ENCODE measurements around the gene CCM2. TPM values are rescaled to one million over a fixed set of nuclear protein-coding genes. Genes with fewer than 3 reads are reported as not detected.

Gene CCM2
- total and polyA plus RNA-seq, 10 donors = 67.8 to 108 (median 83.8) TPM

- no peak overlapping the region for H3K27ac ChIP-seq
- peaks cover 4 to 17% (median 9%) of the 10 kb centered on the region in 6 donors for H3K4me1 ChIP-seq
- H3K9me3 ChIP-seq = peaks cover 0 to 5% (median 0%) of the 10 kb centered on the region in 8 donors
- no peaks in the 10 kb centered on the region for H3K36me3 ChIP-seq
- H3K4me3 ChIP-seq = no peak overlapping the region
- TF ChIP-seq POLR2A (IDR thresholded peaks at IDR 0.05) (no peak), POLR2AphosphoS5 (IDR thresholded peaks at IDR 0.05) (no peak), CTCF (IDR thresholded peaks at IDR 0.05 in 8 of 11, conservative IDR thresholded peaks at IDR 0.05 in 3 of 11) (no peak)
- DNase-seq = no peak
- intact Hi-C loops (cut with DNase I; ENCODE audit: low total_unique reads) = loop anchor here (10.0 kb wide), 1 partner anchor 115 kb away; the partner anchor contains the start of gene CCM2
- 90 to 97% (median 92%) methylated on average over 3 of the region's 3 CpGs for WGBS, 5 donors
- H3K27me3 ChIP-seq (replicated peaks in 1 of 7) = no peaks in the 10 kb centered on the region
These were observed 119.5 kb downstream of the CCM2 start for GRCh38 chr7:45119550-45119949.

GRCh38 chr7:45122975-45123860, 123.2 kb downstream of the CCM2 start:
- peaks cover 0 to 5% (median 0%) of the 10 kb centered on the region in 8 donors for H3K9me3 ChIP-seq

DNA sequence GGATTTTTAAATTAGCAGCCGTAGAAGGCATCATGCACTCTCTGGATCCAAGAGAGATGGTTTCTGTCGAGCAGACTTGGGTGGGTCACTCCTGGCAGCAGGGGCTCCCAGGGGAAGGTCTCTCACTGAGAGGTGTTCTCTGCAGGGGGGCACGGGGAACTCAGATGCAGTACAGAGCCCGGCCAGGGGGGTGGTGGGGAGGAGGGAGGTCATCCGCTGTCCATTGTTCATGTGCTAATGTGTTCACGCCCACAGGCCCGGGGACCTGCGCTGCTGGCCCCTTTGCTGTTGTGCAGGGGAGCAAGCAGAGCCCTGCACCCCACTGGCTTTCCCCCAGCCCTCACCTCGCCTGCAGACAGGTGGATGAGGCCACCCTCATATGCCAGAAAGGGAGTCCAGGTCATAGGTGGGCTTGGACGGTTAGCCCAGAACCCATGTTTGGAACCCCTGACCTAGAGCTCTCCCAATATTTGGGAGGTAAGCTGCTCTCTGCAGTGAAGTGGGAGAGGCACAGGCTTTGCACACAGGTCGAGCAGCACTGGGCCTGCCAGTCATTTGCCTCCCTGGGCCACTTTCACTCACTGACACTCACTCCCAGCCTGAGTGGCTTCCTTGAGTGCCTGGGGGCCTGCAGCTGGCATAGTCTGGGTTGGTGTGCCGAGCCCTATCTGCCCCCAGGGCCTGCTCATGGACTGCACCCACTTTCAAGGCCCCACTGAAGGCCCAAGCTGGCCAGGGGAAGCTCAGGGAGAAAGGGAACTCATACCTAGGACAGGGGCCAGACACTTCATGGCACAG, 124.1 kb downstream of the CCM2 start:
- DNase-seq = peak; percentile 70
- Histone ChIP-seq H3K27me3 (replicated peaks in 1 of 7) (no peaks in the 10 kb centered on the region), H3K27ac (peak overlapping the region in 2 of 8 donors; percentile 40 to 59), H3K4me1 (peaks cover 4 to 17% (median 9%) of the 10 kb centered on the region in 6 donors), H3K36me3 (no peaks in the 10 kb centered on the region), H3K9me3 (peaks cover 0 to 5% (median 0%) of the 10 kb centered on the region in 8 donors), H3K4me3 (no peak overlapping the region)
- TF ChIP-seq CTCF (IDR thresholded peaks at IDR 0.05 in 8 of 11, conservative IDR thresholded peaks at IDR 0.05 in 3 of 11) (no peak), POLR2A (IDR thresholded peaks at IDR 0.05) (no peak), POLR2AphosphoS5 (IDR thresholded peaks at IDR 0.05) (no peak)
- intact Hi-C loops (cut with DNase I; ENCODE audit: low total_unique reads) = no loop called here
- 69 to 88% (median 84%) methylated on average over 8 to 12 of the region's 12 CpGs for WGBS, 5 donors

More at GRCh38 chr7:45122975-45123860, 123.2 kb downstream of the CCM2 start:
- 71 to 81% (median 76%) methylated on average over 13 to 16 of the region's 16 CpGs for WGBS, 5 donors
- Histone ChIP-seq H3K4me1 (peaks cover 4 to 17% (median 9%) of the 10 kb centered on the region in 6 donors), H3K27ac (peak overlapping the region in 3 of 8 donors; percentile 24 to 59 (median 40)), H3K36me3 (no peaks in the 10 kb centered on the region), H3K27me3 (replicated peaks in 1 of 7) (no peaks in the 10 kb centered on the region), H3K4me3 (no peak overlapping the region)
- DNase-seq = peak; percentile 67
- TF ChIP-seq CTCF (IDR thresholded peaks at IDR 0.05 in 8 of 11, conservative IDR thresholded peaks at IDR 0.05 in 3 of 11) (no peak), POLR2AphosphoS5 (IDR thresholded peaks at IDR 0.05) (peak in 1 of 3 donors; percentile 13)
- intact Hi-C loops (cut with DNase I; ENCODE audit: low total_unique reads) = no loop called here
